ENCODE data around the gene PHKG2.

PHKG2 gene

DNA sequence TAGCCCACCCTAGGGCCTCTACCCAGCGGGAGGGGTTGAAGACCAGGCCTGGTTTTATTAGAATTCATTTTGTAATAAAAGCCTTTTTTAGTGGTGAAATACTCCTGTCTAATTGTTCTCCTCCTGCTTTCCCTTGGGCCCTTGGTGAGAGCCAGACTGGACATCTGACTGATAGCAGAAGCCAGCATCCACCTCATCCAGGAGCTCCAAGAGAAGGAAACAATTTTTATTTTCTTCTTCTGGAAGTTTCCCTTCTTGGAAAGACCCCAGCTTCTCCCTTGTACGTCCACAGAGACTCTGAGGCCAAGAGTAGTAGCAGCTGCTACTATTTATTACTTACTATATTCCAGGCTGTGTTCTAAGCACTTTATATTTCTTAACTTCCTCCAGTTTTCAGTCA lies 4.0 kb upstream of the PHKG2 start:
- H3K36me3 ChIP-seq (ENCODE audit: control insufficient read depth in 2 of 2, insufficient read depth in 2 of 2, low read length in 2 of 2), result peaks cover 7% of the 10 kb centered on the region in 2 donors
- peak overlapping the region; percentile 31 for H3K27ac ChIP-seq (ENCODE audit: low read length)
- no peak overlapping the region for H3K4me3 ChIP-seq (ENCODE audit: low read length in 2 of 2)
- no peak overlapping the region for H3K9ac ChIP-seq (ENCODE audit: low read length in 2 of 2)
- H3K4me1 ChIP-seq (ENCODE audit: control insufficient read depth, insufficient read depth, low read length), result peaks cover 27% of the 10 kb centered on the region
- no peaks in the 10 kb centered on the region for H3K27me3 ChIP-seq (ENCODE audit: control insufficient read depth in 1 of 2, insufficient read depth in 2 of 2, low read length in 2 of 2)
- no peaks in the 10 kb centered on the region for H3K9me3 ChIP-seq (ENCODE audit: control insufficient read depth in 2 of 2, low read length in 2 of 2)

DNA sequence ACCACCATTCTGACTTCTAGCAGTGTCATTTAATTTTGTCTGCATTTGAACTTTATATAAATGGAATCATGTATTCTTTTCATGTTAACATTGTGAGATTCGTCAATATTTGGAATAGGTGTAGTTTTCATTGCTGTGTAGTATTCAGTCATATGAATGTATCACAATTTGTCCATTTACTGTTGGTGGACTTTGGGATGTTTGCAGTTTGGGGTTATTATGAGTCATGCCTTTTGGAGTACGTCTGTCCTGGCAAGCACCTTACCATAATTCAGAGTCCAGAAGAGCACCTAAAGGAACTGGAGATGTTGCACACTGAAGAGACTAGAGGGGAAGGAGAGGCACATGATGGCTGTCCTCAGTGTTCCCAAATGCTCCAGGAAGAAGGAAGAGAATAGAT lies 3.1 kb upstream of the PHKG2 start:
- H3K9ac ChIP-seq (ENCODE audit: low read length in 2 of 2), result no peak overlapping the region
- H3K27me3 ChIP-seq (ENCODE audit: control insufficient read depth in 1 of 2, insufficient read depth in 2 of 2, low read length in 2 of 2), result no peaks in the 10 kb centered on the region
- no peak overlapping the region for H3K27ac ChIP-seq (ENCODE audit: low read length)
- no peak overlapping the region for H3K4me3 ChIP-seq (ENCODE audit: low read length in 2 of 2)
- H3K4me1 ChIP-seq (ENCODE audit: control insufficient read depth, insufficient read depth, low read length), result peaks cover 26% of the 10 kb centered on the region
- no peaks in the 10 kb centered on the region for H3K9me3 ChIP-seq (ENCODE audit: control insufficient read depth in 2 of 2, low read length in 2 of 2)
- peaks cover 7% of the 10 kb centered on the region in 2 donors for H3K36me3 ChIP-seq (ENCODE audit: control insufficient read depth in 2 of 2, insufficient read depth in 2 of 2, low read length in 2 of 2)

DNA sequence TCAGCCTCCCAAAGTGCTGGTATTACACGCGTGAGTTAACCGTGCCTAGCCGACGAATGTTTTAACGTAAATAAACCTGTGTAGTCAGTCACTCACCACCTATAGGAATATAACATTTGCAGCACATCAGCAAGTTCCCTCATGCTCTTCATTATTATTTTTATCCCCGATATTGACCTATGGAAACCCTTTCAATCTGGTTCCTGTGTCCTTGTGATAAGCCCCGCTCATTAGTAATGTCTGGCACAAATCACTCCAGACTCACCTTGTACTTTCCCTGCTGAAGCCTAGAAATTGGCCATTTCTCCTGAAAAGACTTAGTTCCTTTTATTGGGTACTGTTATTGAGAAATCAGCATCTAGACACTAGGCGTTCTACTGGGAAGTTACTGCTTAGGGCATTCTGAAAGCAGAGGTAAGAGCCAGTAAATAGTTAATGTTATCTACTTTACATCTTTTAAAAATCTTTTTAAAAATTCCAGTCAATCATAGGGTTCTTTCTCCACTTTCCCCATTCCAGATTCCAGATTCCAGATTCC lies 1.5 kb upstream of the PHKG2 start:
- H3K9ac ChIP-seq (ENCODE audit: low read length in 2 of 2), result no peak overlapping the region
- peaks cover 14 to 16% of the 10 kb centered on the region in 2 donors for H3K36me3 ChIP-seq (ENCODE audit: control insufficient read depth in 2 of 2, insufficient read depth in 2 of 2, low read length in 2 of 2)
- H3K9me3 ChIP-seq (ENCODE audit: control insufficient read depth in 2 of 2, low read length in 2 of 2), result no peaks in the 10 kb centered on the region
- H3K27me3 ChIP-seq (ENCODE audit: control insufficient read depth in 1 of 2, insufficient read depth in 2 of 2, low read length in 2 of 2), result no peaks in the 10 kb centered on the region
- no peak overlapping the region for H3K4me3 ChIP-seq (ENCODE audit: low read length in 2 of 2)
- no peak overlapping the region for H3K27ac ChIP-seq (ENCODE audit: low read length)
- peaks cover 14% of the 10 kb centered on the region for H3K4me1 ChIP-seq (ENCODE audit: control insufficient read depth, insufficient read depth, low read length)

DNA sequence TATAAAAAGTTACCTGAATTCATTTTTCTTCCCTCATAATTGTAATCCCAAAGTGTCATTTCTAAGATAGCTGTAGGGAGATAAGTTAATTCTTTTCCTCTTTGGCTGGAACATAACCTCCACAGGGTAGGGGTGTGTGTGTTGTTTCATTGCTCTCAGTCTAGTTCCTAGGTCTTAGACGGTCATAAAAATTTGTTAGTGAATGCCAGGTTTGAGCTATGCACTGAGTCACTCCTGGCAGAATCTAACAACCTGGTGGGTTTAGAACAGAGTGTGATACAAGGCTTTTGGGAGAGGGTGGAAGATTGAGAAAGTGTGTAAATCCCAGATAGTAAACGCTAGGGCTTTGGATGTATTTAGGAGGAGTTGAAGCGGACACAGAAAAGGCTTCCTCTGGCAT lies 894 bp upstream of the PHKG2 start:
- Histone ChIP-seq H3K4me3 (ENCODE audit: low read length in 2 of 2) (peak overlapping the region; percentile 81 to 95), H3K9ac (ENCODE audit: low read length in 2 of 2) (peak overlapping the region; percentile 71 to 75), H3K9me3 (ENCODE audit: control insufficient read depth in 2 of 2, low read length in 2 of 2) (no peaks in the 10 kb centered on the region), H3K27me3 (ENCODE audit: control insufficient read depth in 1 of 2, insufficient read depth in 2 of 2, low read length in 2 of 2) (no peaks in the 10 kb centered on the region), H3K27ac (ENCODE audit: low read length) (peak overlapping the region; percentile 67), H3K36me3 (ENCODE audit: control insufficient read depth in 2 of 2, insufficient read depth in 2 of 2, low read length in 2 of 2) (peaks cover 14 to 16% of the 10 kb centered on the region in 2 donors), H3K4me1 (ENCODE audit: control insufficient read depth, insufficient read depth, low read length) (peaks cover 10% of the 10 kb centered on the region)

DNA sequence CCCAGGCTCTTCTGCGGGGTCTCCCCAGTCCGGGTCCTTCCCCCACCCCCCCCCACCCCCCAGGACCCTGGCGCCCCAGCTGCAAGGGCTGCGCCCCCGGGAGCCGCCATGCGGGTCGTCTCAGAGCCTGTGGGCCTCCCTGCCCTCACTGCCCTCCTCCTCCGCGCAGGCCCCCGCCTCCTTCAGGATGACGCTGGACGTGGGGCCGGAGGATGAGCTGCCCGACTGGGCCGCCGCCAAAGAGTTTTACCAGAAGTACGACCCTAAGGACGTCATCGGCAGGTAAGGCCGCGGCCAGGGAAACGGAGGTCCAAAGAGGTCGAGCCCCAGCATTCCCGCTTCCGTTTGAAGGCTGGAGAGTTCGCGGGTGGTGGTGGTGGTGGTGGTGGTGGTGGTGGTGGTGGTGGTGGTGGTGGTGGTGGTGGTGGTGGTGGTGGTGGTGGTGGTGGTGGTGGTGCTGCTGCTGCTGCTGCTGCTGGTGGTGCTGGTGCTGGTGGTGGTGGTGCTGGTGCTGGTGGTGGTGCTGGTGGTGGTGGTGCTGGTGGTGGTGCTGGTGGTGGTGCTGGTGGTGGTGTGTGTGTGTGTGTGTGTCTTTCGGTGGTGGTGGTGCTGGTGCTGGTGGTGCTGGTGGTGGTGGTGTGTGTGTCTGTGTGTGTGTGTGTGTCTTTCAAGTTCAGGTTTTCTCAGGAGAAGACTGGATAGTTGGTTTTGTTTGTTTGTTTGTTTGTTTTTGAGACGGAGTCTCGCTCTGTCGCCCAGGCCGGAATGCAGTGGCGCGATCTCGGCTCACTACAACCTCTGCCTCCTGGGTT lies 615 bp downstream of the PHKG2 start:
- Histone ChIP-seq H3K9ac (ENCODE audit: low read length in 2 of 2) (peak overlapping the region in 1 of 2 donors; percentile 57), H3K27me3 (ENCODE audit: control insufficient read depth in 1 of 2, insufficient read depth in 2 of 2, low read length in 2 of 2) (no peaks in the 10 kb centered on the region), H3K36me3 (ENCODE audit: control insufficient read depth in 2 of 2, insufficient read depth in 2 of 2, low read length in 2 of 2) (peaks cover 19 to 24% of the 10 kb centered on the region in 2 donors), H3K4me3 (ENCODE audit: low read length in 2 of 2) (peak overlapping the region; percentile 69 to 81), H3K27ac (ENCODE audit: low read length) (peak overlapping the region; percentile 24), H3K4me1 (ENCODE audit: control insufficient read depth, insufficient read depth, low read length) (peaks cover 8% of the 10 kb centered on the region), H3K9me3 (ENCODE audit: control insufficient read depth in 2 of 2, low read length in 2 of 2) (no peaks in the 10 kb centered on the region)

DNA sequence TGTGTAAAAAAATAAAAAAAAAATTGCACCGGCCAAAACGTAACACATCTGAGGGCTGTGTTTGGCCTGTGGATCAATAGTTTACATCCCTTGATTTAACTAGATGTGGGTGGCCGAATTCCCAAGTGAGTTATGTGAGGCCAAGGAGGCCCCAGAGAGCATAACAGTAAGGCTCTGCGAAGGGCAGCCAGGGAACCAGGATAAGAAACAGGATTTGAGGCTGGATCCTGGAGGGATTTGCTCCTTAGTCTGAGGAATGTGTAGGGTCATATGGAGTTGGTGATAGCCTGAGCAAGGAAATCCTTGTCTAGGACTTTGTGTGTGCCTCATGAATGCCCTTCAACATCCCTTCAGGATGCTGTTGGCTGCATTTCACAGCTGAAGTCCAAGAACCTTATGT lies 2.0 kb downstream of the PHKG2 start:
- H3K27me3 ChIP-seq (ENCODE audit: control insufficient read depth in 1 of 2, insufficient read depth in 2 of 2, low read length in 2 of 2), result no peaks in the 10 kb centered on the region
- no peak overlapping the region for H3K27ac ChIP-seq (ENCODE audit: low read length)
- H3K9ac ChIP-seq (ENCODE audit: low read length in 2 of 2), result no peak overlapping the region
- H3K4me1 ChIP-seq (ENCODE audit: control insufficient read depth, insufficient read depth, low read length), result peaks cover 8% of the 10 kb centered on the region
- H3K9me3 ChIP-seq (ENCODE audit: control insufficient read depth in 2 of 2, low read length in 2 of 2), result no peaks in the 10 kb centered on the region
- no peak overlapping the region for H3K4me3 ChIP-seq (ENCODE audit: low read length in 2 of 2)
- H3K36me3 ChIP-seq (ENCODE audit: control insufficient read depth in 2 of 2, insufficient read depth in 2 of 2, low read length in 2 of 2), result peaks cover 18 to 23% of the 10 kb centered on the region in 2 donors

DNA sequence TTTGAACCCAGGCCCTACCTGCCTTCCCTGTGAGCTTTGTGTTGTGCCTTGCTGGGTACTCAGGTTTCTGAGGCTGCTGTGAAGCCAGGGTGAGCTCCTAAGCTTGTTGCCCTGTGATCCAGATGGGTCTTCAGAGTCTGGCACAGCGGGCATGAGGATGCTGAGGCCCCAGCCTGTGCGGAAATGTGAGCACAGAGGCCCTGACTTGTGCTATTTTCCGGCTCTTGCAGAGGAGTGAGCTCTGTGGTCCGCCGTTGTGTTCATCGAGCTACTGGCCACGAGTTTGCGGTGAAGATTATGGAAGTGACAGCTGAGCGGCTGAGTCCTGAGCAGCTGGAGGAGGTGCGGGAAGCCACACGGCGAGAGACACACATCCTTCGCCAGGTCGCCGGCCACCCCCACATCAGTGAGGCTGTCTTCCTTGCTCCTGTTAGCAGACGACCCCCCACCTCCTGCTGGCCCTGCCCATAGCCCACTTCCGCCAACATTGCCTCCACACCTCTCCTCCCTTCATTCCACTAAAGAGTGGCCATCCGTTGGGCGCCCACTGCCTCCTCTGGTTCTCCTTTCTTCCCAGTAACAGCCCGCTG lies 2.7 kb downstream of the PHKG2 start:
- Histone ChIP-seq H3K4me1 (ENCODE audit: control insufficient read depth, insufficient read depth, low read length) (peaks cover 8% of the 10 kb centered on the region), H3K9ac (ENCODE audit: low read length in 2 of 2) (no peak overlapping the region), H3K36me3 (ENCODE audit: control insufficient read depth in 2 of 2, insufficient read depth in 2 of 2, low read length in 2 of 2) (peaks cover 15 to 21% of the 10 kb centered on the region in 2 donors), H3K27me3 (ENCODE audit: control insufficient read depth in 1 of 2, insufficient read depth in 2 of 2, low read length in 2 of 2) (no peaks in the 10 kb centered on the region), H3K27ac (ENCODE audit: low read length) (no peak overlapping the region), H3K9me3 (ENCODE audit: control insufficient read depth in 2 of 2, low read length in 2 of 2) (no peaks in the 10 kb centered on the region), H3K4me3 (ENCODE audit: low read length in 2 of 2) (no peak overlapping the region)

DNA sequence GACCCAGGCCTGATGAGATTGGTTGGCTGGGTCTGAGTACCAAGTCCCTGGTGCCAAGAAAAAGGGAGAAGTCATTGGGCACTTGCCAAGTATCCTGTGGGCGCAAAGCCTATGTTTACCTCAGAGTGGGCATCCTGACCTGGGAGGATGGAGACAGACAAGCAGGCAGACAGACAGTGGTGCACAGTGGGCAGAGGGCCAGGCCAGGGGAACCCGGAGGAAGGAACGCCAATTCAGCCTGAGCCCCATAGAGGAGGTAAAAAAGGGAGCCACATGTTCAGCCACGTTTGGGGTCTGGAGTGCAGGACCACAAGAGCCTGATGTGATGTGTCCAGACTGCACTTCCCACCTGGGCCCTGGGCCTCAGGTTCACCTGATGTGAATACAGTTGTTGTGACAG lies 5.4 kb downstream of the PHKG2 start:
- no peak overlapping the region for H3K27ac ChIP-seq (ENCODE audit: low read length)
- H3K9ac ChIP-seq (ENCODE audit: low read length in 2 of 2), result no peak overlapping the region
- no peaks in the 10 kb centered on the region for H3K9me3 ChIP-seq (ENCODE audit: control insufficient read depth in 2 of 2, low read length in 2 of 2)
- peaks cover 3% of the 10 kb centered on the region for H3K4me1 ChIP-seq (ENCODE audit: control insufficient read depth, insufficient read depth, low read length)
- H3K36me3 ChIP-seq (ENCODE audit: control insufficient read depth in 2 of 2, insufficient read depth in 2 of 2, low read length in 2 of 2), result peaks cover 20 to 26% of the 10 kb centered on the region in 2 donors
- H3K4me3 ChIP-seq (ENCODE audit: low read length in 2 of 2), result no peak overlapping the region
- no peaks in the 10 kb centered on the region for H3K27me3 ChIP-seq (ENCODE audit: control insufficient read depth in 1 of 2, insufficient read depth in 2 of 2, low read length in 2 of 2)

DNA sequence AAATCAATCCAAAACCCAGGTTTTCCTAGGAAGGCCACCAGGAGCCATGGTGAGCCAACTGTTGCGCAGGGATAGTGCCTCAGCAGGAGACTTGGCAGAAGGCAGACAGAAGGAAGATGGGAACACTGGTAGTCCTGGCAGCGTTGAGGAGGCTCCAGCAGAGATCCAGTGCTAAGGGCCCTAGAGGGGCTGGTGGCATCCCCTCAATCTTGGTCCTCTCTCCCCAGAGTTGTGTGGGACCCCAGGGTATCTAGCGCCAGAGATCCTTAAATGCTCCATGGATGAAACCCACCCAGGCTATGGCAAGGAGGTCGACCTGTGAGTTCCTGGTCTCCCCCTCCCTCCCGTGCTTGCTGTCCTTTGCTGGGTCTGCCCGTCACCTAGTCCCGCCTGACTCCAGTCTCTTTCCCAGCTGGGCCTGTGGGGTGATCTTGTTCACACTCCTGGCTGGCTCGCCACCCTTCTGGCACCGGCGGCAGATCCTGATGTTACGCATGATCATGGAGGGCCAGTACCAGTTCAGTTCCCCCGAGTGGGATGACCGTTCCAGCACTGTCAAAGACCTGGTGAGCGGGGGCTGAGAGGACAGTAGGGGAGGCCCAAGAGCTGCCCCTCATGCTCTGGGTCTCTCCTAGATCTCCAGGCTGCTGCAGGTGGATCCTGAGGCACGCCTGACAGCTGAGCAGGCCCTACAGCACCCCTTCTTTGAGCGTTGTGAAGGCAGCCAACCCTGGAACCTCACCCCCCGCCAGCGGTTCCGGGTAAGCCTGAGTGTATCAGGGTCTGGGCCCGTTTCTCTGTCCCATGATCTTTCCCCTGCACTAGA lies 7.9 kb downstream of the PHKG2 start:
- H3K27ac ChIP-seq (ENCODE audit: low read length), result no peak overlapping the region
- H3K9me3 ChIP-seq (ENCODE audit: control insufficient read depth in 2 of 2, low read length in 2 of 2), result no peaks in the 10 kb centered on the region
- H3K4me1 ChIP-seq (ENCODE audit: control insufficient read depth, insufficient read depth, low read length), result peaks cover 7% of the 10 kb centered on the region
- H3K27me3 ChIP-seq (ENCODE audit: control insufficient read depth in 1 of 2, insufficient read depth in 2 of 2, low read length in 2 of 2), result no peaks in the 10 kb centered on the region
- H3K36me3 ChIP-seq (ENCODE audit: control insufficient read depth in 2 of 2, insufficient read depth in 2 of 2, low read length in 2 of 2), result peaks cover 17 to 23% of the 10 kb centered on the region in 2 donors
- H3K9ac ChIP-seq (ENCODE audit: low read length in 2 of 2), result no peak overlapping the region
- H3K4me3 ChIP-seq (ENCODE audit: low read length in 2 of 2), result no peak overlapping the region

DNA sequence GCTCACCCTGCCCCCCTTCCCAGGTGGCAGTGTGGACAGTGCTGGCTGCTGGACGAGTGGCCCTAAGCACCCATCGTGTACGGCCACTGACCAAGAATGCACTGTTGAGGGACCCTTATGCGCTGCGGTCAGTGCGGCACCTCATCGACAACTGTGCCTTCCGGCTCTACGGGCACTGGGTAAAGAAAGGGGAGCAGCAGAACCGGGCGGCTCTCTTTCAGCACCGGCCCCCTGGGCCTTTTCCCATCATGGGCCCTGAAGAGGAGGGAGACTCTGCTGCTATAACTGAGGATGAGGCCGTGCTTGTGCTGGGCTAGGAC lies 8.5 kb downstream of the PHKG2 start:
- Histone ChIP-seq H3K27ac (ENCODE audit: low read length) (no peak overlapping the region), H3K27me3 (ENCODE audit: control insufficient read depth in 1 of 2, insufficient read depth in 2 of 2, low read length in 2 of 2) (no peaks in the 10 kb centered on the region), H3K9me3 (ENCODE audit: control insufficient read depth in 2 of 2, low read length in 2 of 2) (no peaks in the 10 kb centered on the region), H3K9ac (ENCODE audit: low read length in 2 of 2) (no peak overlapping the region), H3K4me3 (ENCODE audit: low read length in 2 of 2) (no peak overlapping the region), H3K36me3 (ENCODE audit: control insufficient read depth in 2 of 2, insufficient read depth in 2 of 2, low read length in 2 of 2) (peaks cover 13 to 18% of the 10 kb centered on the region in 2 donors), H3K4me1 (ENCODE audit: control insufficient read depth, insufficient read depth, low read length) (peaks cover 11% of the 10 kb centered on the region)
